Umbilical cord (tissue), 2 donors: ENCODE measurements around the gene DDX27. TPM values are rescaled to one million over a fixed set of nuclear protein-coding genes. Genes with fewer than 3 reads are reported as not detected.
"Not testable (repeated sequence)": the region's sequence is repeated elsewhere in the genome, so short reads cannot be mapped to it uniquely, and the experiment has no call there.

Experiments used
- DNase-seq: peaks from one replicate; pipeline ENCODE4 v3.0.0-alpha.2; 2015; ENCODE audit warnings: low spot score
- total RNA-seq: library from RNA; depleted of rRNA; stranded (reverse); fragments of >200 nt; gene quantifications from one replicate; pipeline ENCODE4 v1.2.3, GENCODE V29; 2014; ENCODE audit warnings: low replicate concordance; ENCODE audit not compliant: insufficient read depth

Gene DDX27
- total RNA-seq, 1 donor from 2014 or later: 20.7 TPM

DNA sequence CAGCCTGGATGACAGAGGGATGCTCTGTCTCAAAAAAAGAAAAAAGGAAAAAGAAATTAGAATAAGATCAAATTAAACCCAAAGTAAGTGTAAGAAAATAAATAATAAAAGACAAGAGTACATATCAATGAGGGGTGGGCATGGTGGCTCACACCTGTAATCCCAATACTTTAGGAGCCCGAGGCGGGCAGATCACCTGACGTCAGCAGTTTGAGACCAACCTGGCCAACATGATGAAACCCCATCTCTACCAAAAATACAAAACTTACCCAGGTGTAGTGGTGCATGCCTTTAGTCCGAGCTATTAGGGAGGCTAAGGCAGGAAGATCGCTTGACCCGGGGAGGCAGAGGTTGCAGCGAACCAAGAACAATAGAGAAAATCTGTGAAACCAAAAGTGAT, 16.2 kb upstream of the DDX27 start:
- no peak for DNase-seq

DNA sequence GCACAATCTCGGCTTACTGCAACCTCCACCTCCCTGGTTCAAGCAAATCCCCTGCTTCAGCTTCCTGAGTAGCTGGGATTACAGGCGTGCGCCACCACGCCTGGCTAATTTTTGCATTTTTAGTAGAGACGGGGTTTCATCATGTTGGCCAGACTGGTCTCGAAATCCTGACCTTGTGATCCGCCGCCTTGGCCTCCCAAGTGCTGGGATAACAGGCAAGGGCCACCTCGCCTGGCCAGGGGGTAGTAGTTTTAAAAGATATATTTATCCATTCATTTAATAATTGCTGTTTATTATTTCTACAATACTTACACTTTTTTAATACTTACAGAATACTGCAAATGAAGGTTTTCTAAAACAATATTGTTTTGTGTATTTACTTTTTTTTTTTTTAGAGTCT, 15.5 kb upstream of the DDX27 start:
- DNase-seq: no peak

DNA sequence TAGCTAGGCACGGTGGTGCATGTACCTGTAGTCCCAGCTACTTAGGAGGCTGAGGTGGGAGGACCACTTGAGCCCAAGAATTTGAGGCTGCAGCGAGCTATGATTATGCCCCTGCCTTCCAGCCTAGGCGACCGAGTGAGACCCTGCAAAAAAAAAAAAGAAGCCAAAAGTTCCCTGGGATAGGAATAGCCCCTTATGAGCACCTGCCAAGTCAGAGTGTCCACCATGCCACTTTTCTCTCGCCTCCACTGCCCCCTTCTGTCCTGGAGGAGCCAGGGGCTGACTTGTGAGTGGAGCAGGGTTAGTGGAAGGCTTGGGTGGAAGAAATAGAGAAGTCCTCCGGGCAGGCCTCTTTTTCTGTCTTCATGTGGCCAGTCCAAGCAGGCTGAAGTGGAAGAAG, 12.1 kb upstream of the DDX27 start:
- no peak for DNase-seq

DNA sequence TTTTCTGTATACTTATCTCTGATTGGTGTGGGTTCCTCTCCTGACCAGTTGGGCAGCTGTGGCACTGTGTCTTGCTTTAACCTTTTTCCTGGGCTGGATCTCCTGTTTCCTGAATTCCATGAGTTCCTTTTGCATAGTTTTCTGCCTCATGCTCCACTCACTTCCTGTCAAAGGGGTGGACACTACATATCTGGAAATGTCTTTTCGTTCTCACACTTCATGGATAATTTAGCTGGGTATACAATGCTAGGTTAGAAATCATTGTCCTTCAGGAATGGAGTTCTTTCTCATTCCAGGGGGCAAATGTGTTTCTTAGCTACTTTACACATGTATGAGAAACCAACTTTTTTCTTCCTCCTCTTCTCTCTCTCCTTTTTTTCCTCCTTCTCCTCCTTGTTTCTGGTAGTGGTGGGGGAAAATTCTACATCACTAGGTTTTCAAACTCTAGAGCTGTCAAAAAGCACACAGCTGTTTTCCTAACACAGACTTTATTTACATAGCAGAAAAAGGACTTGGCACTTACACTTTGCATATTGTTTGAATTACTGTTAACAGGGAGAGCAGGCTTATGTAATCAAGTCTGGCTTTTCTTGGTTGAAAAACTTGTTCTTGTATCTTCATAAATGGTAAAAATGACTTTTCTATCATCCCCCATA, 9.0 kb upstream of the DDX27 start:
- no peak for DNase-seq

DNA sequence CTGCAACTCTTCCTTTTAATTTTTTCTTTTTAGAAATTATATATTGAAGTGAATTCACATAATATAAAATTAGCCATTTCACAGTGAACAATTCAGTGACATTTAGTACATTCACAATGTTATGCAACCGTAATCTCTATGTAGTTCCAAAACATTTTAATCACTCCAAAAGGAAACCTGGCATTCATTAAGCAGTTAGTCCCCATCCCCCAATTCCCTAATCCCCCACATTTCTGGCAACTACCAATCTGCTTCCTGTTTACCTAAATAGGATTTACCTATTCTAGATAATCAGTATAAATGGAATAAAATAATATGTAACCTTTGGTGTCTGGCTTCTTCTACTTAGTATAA, 8.5 kb upstream of the DDX27 start:
- DNase-seq: no peak

DNA sequence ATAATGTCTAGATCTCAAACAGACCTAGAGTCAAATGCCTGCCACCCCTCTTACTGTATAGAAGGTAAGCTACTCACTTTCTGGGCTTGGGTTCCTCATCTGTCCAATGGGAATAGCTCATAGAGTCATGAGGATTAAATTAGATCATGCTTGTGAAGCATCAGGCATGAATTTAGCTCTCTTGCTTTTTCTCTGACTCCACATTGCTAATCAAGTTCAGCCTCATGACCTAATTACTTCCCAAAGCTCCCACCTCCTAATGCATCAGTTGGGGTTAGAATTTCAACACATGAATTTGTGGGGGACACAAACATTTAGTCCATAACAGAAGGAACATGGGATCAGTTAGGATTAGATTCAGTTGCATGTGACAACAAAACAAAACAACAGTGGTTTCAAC, 4.6 kb upstream of the DDX27 start:
- DNase-seq: no peak

DNA sequence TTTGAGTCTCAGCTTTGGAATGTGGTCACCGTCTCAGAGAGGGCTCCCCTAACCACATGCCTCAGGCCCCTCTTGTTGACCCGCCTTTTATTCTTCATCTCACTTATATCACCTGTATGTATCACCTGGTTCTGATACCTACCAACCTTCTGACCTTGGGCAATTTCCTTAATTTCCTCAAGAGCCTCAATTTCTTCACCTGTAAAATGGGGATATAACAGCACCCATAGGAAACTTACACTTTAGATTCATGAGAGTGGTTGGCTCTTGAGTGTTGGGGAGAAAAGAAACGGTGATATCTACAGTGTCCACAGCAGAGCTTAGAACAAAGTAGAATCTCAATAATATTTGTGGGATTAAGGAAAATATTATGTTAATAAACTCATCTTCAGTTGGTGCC, 4.0 kb upstream of the DDX27 start:
- DNase-seq: no peak

DNA sequence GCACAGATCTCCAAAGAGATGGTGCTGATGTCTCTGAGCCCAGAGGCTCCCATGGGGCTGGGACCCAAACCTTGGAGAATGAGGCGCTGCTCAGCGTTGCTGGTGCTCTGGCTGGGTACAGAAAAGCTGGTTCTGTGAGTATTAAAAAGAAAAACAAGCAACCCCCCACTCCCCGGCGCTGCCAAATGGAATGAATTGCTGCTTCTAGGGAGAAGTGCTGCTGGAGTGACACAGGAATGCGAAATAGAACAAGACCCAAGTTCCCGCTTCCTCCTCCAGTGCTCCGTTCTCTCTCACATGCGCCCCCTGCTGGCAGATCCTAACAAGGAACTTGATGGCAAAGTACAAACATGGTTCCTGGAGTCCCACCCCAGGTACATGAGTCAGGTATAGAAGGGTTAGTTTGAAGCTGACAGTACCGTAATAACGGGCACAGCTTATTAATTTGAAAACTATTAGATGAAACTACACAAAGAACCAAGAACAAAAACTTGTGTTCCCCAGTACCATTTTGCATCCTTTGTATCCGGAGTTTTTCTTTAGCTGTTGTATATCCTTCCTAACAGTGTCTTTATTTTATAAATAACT, 2.1 kb upstream of the DDX27 start:
- DNase-seq: peak; percentile 94

DNA sequence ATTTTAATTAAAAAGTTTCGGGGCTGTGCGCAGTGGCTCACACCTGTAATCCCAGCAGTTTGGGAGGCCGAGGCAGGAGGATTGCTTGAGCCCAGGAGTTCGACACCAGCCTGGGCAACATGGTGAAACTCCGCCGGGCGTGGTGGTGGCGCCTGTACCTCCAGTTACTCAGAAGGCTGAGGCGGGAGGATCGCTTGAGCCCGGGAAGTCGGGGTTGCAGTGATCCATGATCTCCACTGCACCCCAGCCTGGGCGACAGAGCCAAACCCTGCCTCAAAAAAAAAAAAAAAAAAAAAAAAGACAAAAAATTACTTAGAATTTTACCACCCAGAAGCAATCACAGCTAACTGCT, 501 bp upstream of the DDX27 start:
- DNase-seq: not testable (repeated sequence)

DNA sequence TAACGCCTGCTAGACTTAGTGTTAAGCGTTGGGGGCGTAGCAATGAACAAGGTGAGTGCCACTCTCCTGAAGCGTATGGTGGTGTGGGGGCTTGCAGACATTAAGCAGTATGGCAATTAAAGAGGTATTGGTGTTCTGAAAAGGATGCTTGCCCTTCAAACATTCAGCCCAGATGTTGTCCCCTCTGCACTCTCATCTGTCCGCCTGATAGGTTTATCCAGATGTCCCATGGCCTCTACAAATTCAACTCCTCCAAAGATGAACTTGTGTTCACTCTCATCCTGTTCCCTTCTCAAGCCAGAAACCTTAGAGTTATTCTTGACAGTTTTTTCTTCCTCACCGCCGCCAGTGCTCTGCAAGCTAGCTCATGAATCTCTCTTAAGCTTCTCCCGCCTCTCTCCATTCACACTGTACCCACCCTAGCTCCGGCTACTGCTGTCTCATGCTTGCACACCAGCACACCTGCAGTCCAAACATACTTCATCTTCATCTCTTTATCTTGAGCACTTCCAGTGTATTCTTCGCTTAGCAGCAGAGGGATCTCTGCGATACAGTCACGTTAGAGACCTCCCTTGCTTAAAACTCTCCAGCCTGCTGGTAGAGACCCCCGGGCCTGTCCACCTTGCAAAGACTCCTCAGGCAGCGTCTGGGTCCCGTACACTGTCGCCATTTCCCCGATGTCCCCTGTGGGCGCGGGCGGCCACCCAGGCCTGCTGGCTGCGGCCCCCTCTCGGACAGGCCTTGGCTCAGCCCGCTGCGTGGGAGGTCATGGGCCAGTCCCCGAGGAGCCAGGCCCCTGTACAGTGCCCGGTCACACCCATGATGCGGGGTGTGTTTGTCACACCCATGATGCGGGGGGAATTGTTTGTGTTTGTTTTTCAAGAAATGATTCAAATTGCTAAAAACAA, 962 bp downstream of the DDX27 start:
- DNase-seq: no peak

DNA sequence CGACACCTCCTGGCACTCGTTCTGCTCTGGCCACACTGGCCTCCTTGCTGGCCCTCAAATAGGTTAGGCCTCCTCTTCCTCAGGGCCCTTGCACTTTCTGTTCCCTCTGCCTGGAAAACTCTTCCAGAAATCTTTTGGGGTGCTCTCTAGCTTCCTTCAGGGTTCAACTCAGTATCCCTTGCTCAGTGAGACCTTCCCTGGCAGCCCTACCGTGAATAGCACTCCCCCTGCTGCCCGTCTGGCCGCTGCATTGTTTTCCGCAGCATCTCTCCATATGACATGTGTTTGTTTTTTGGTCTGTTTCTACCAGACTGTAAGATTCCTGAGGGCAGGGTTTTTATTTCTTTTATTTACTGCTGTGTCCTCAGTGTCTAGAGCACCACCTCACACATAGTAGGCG, 6.7 kb downstream of the DDX27 start:
- DNase-seq: no peak

DNA sequence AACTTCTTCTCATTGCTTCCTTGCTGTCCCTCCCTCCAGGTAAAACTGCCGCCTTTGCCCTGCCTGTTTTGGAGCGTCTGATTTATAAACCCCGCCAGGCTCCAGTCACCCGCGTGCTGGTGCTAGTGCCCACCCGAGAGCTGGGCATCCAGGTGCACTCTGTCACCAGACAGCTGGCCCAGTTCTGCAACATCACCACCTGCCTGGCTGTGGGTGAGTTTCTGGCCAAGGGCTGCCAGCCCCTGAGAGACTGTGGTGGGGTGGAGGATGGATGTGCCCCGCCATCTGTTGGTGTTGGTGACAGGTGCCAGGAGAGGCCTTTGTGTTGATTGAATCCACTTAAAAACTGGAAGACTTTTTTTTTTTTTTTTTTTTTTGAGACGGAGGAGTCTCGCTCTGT, 9.5 kb downstream of the DDX27 start:
- no peak for DNase-seq

DNA sequence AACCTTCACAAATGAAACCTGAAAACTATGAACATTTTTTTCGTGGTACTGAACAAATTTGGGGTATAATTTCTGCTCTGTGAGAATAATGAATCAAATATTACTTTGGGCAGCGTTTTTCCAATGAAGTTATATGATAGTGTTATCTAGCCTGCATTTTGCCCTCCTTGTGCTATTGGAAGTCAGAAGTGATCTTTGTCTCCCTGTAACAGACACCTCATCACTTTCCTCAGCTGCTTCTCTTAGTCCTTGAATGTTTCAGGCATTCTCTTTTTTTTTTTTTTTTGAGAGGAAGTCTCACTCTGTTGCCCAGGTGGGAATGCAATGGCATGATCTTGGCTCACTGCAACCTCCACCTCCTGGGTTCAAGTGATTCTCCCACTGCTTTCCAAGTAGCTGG, 10.2 kb downstream of the DDX27 start:
- no peak for DNase-seq

DNA sequence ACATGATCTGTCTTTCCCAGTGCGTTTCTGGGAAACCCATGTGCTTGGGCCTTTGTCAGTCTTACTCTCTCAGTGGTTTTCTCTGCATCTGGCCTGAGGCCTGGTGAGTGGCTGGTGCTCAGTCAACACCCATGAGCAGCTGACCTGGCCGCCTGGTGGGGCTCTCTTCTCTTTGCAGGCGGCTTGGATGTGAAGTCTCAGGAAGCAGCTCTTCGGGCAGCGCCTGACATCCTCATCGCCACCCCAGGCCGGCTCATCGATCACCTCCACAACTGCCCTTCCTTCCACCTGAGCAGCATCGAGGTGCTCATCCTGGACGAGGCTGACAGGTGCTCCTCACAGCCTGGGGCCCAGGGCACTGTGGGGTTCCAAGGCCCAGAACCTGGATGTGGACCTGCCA, 10.8 kb downstream of the DDX27 start:
- DNase-seq: no peak

DNA sequence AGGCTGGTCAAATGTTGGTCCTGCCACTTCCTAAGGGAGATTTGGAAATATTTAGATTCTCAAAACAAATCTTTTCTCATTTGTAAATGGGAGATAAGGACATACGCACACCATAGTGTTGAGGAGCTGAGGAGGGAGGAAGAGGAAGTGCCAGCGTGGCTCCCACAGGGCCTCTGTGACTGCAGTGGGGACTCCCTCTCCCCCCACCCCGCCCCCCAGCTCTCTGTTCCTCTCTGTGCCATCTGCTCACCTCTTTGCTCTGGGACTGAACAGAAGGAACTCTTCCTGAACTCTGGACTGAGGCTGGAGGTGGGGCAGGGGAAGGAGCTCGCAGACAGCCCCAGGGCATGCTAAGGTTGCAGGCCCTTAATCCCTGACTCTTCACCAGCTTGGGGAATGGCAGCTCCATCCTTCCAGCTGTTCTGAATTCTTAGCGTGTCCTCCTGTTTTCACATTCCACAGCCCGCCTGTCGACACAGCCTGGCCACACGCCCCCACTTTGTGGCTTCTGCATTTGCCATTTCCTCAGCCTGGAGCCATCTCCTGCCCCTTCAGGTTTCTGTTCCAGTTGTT, 11.4 kb downstream of the DDX27 start:
- peak; percentile 11 for DNase-seq

DNA sequence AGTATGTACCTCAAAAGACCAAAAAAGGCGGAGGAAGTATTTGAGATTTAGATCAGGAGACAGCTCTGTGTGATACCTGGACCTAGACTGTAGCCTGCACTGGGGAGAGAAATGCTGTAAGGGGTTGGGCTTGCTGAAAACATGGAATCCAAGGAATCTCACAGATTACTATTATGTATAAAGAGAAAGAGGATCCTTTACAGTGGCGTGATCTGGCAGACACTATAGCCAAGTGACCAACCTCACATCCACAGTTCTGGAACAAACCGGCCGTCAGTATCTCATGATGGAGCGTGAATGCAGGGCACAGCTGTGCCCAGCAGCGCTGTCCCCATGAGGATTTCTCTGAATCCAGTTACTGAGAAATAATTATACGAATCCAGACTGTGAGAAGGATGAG, 12.3 kb downstream of the DDX27 start:
- no peak for DNase-seq

DNA sequence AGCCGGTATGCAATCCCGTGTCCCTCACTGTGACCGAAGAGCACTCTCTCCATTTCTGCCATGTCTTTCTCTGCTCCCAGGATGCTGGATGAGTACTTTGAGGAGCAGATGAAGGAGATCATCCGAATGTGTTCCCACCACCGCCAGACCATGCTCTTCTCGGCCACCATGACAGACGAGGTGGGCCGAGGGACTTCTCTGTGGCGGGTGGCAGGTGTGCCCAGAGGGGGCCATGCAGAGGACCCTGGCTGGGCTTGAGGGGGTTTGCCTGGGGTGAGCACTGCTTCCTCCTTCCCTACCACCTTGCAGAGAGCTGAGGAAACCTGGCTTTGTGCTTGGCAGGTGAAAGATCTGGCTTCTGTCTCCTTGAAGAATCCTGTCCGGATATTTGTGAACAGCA, 14.0 kb downstream of the DDX27 start:
- DNase-seq: no peak

DNA sequence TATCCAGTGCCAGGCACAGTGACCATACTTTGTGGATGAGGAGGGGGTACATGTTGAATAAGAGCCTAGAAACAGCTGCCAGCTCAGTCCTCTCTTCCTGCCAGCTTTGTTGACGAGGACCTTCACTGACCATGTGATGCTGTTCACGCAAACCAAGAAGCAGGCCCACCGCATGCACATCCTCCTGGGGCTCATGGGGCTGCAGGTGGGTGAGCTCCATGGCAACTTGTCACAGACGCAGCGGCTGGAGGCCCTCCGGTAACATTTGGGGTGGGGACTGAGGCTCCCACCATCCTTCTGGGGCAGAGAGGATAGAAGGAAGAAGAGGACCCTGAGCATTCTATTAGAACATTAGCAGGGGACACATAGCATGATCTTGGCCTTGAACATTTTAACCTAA, 15.6 kb downstream of the DDX27 start:
- no peak for DNase-seq

DNA sequence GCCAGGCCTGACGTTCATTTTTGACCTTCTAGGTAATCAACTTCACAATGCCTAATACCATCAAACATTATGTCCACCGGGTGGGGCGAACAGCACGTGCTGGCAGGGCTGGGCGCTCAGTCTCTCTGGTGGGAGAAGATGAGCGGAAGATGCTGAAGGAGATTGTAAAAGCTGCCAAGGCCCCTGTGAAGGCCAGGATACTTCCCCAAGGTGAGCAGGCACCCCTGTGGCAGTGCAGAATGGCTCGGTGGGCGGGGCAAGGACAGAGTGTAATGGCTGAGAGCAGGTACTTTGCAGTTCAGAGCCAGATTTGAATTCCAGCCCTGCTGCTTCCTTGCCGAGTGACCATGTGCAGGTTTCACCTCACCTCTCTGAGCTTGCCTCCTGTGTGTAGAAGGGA, 17.1 kb downstream of the DDX27 start:
- no peak for DNase-seq

DNA sequence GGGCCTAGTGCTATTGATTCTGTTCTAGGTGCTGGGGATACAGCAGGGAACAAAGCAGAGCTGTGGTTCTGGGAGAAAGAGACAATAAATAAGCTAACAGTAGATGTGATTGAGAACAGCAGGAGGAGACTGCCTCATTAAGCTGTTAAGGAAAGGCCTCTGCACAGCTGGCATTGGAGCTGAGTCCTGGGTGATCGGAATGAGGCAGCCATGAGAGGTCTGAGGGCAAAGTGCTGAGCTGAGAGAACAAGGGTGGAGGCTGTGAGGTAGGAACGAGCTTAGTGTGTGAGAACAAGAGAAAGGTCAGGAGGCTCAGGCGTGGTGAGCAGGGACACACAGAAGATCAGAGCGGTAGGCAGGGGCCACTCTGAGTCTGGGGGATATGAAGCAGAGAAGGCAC, 18.3 kb downstream of the DDX27 start:
- DNase-seq: no peak

DNA sequence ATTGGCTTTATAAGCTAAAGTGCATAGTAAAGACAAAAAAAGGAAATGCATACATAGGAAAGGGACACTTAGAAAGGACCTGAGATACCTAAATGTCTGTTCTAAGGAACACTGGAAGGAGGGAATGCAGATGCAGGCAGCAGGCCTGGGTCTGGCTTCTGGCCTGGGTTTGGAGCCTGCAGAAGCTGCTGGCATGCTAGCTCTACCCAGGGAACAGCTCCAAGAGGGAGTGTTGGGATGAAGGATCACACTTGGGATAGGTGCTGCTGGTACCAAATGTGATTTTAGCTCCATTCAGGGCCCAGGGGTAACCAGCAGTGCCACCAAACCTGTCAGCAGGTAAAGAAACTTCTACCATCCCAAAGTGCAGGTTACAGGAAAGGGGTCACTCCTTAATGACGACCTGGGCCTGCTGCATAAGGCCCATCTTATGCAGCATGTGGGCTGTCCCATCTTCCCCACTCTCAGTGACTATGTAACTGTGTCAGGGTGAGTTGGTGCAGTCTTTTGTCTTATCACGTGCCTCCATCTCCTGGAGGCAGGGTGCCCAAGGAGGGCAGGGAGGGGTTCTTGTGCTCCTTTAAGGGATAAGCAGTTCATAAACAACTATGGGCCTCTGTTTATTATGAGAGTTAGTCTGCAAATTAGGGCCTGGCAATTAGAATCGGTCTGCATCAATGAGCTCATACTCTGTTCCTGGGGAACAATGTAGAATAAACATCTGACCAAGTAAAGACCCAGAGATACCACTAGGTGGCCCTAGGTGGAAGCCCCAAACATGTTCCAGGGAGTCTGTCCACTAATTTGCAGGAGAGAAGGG, 26.9 kb downstream of the DDX27 start:
- peak; percentile 45 for DNase-seq

DNA sequence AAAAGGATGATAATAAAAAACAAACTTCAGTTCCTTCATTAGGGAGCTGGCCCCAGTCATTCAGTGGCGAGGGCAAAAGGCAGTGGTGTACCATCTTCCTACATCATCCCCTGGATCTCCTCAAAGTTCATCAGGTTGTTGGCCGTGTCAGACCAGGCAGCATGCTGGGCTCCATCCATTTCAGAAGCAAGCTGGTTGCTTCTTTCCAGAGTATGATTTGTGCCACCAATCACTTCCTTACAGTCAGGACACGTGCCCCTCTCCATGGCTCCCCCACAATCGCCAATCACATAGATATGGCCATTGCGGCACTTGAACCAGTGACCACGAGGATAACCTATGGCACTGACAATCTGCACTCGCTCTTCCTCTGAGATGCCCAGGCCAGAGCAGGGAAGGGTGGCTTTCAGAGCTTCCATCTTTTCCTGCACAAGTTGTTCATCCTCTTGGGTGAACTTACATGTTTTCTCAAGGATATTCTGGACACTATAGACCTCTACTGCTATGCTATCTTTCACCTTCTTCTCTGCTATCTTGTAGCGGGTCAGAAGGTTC, 28.0 kb downstream of the DDX27 start:
- no peak for DNase-seq
